ENCODE results near the gene AOAH. TPM values are rescaled to one million over a fixed set of nuclear protein-coding genes. Genes with fewer than 3 reads are reported as not detected.

Gene AOAH
- total RNA-seq, 1 experiment from 2014 or later: 0.39 TPM

- no peak overlapping the region for H3T11ph ChIP-seq (ENCODE audit: low read length)
- H3K4me1 ChIP-seq (ENCODE audit: insufficient read depth, low read length): no peaks in the 10 kb centered on the region; the same call in 1 of the 2 replicates
- H2BK20ac ChIP-seq (ENCODE audit: low read depth, low read length, poor library complexity, severe bottlenecking): no peak overlapping the region
- no peak overlapping the region for H3K56ac ChIP-seq (ENCODE audit: insufficient read length, low read depth, low read length)
- no peak overlapping the region for H2AK5ac ChIP-seq (ENCODE audit: insufficient read length, low read length)
- no peak overlapping the region for H2AFZ ChIP-seq (ENCODE audit: low read length)
- no peak overlapping the region for H3K4ac ChIP-seq (ENCODE audit: low read depth, low read length)
- no peak overlapping the region for H3K9ac ChIP-seq (ENCODE audit: extremely low read depth, insufficient read length, low read length)
- H2BK15ac ChIP-seq (ENCODE audit: low read depth, low read length): no peak overlapping the region
- H3K4me3 Mint-ChIP-seq: no peak overlapping the region
- H4K8ac ChIP-seq (replicated peaks; ENCODE audit: insufficient read length, low read depth, low read length): no peak overlapping the region
- no peak overlapping the region for H3K23ac ChIP-seq (ENCODE audit: insufficient read length, low read depth, low read length)
- H3K14ac ChIP-seq (ENCODE audit: insufficient read depth, low read length): no peak overlapping the region
- H2BK5ac ChIP-seq (ENCODE audit: insufficient read length, low read length): no peak overlapping the region
- H4K20me1 ChIP-seq (ENCODE audit: control insufficient read depth, insufficient read depth, insufficient read length): no peaks in the 10 kb centered on the region
- no peaks in the 10 kb centered on the region for H3K79me2 ChIP-seq (ENCODE audit: insufficient read depth, low read length)
- no peaks in the 10 kb centered on the region; a peak in 1 of 5 replicates for H3K9me3 Mint-ChIP-seq
- no peak overlapping the region for H3K27ac ChIP-seq (ENCODE audit: insufficient read length, low read depth, low read length)
- no peaks in the 10 kb centered on the region for H3K27me3 ChIP-seq (ENCODE audit: insufficient read depth, low read length)
- no peak overlapping the region for H2BK12ac ChIP-seq (ENCODE audit: insufficient read length, low read depth, low read length)
- H3K9me3 ChIP-seq (ENCODE audit: control insufficient read depth, low read depth, low read length): no peaks in the 10 kb centered on the region
- no peaks in the 10 kb centered on the region for H3K79me1 ChIP-seq (ENCODE audit: insufficient read depth, low read depth, low read length, poor library complexity, severe bottlenecking)
- H2BK120ac ChIP-seq (ENCODE audit: low read depth, low read length, poor library complexity, severe bottlenecking): no peak overlapping the region
- peak overlapping the region; percentile 48 for H3K18ac ChIP-seq (ENCODE audit: insufficient read length, low read depth, low read length)
- H3K23me2 ChIP-seq (ENCODE audit: insufficient read length, low read depth, low read length, poor library complexity, severe bottlenecking): no peaks in the 10 kb centered on the region
- H4K91ac ChIP-seq (ENCODE audit: insufficient read length, low read depth, low read length): no peak overlapping the region
- no peak for TF ChIP-seq CTCF (conservative IDR thresholded peaks at IDR 0.05)
- 100% methylated on average over 3 of the region's 3 CpGs for WGBS (ENCODE audit: extremely low coverage, insufficient read length, low lambda C conversion rate)
- H3K4me2 ChIP-seq (ENCODE audit: insufficient read depth, insufficient read length, low read length): no peak overlapping the region
- no peak for DNase-seq
- H4K5ac ChIP-seq (ENCODE audit: insufficient read length, low read depth, low read length): peak overlapping the region; percentile 38
- peaks cover 0 to 3% (median 2%) of the 10 kb centered on the region in 3 experiments; a peak in 4 of 7 replicates for H3K36me3 Mint-ChIP-seq (ENCODE audit: insufficient read depth in 1 of 3, low read depth in 3 of 3)
- peaks cover 10% of the 10 kb centered on the region in 2 experiments for H3K4me1 Mint-ChIP-seq
- no peaks in the 10 kb centered on the region for H3K27me3 Mint-ChIP-seq (ENCODE audit: low read depth)
- H3K27ac Mint-ChIP-seq: no peak overlapping the region; a peak in 1 of 7 replicates
Observed at GRCh38 chr7:36515847-36516246, 208.4 kb downstream of the AOAH start.

Measured in H9 (cell line).